Stimulated activated CD4-positive, alpha-beta T cell treated with anti-CD3 and anti-CD28 coated beads, Interleukin-12 subunit alpha, Interleukin-12 subunit beta, amount 100 ng/mL, for 4 hours (primary cell): ENCODE data around the gene RHBDF1.
"Not testable (repeated sequence)": the region's sequence is repeated elsewhere in the genome, so short reads cannot be mapped to it uniquely, and the experiment has no call there.

Experiments used
- DNase-seq: peaks from one replicate; pipeline ENCODE4 v3.0.0-alpha.2; 2020

The RHBDF1 gene

GRCh38 chr16:33877-34647, 38.4 kb downstream of the RHBDF1 start:
- no peak for DNase-seq

- not testable (repeated sequence) for DNase-seq
Measured at GRCh38 chr16:33154-33876, 39.1 kb downstream of the RHBDF1 start.

GRCh38 chr16:30627-31026, 41.8 kb downstream of the RHBDF1 start:
- not testable (repeated sequence) for DNase-seq

GRCh38 chr16:25926-26348, 46.5 kb downstream of the RHBDF1 start:
- DNase-seq: not testable (repeated sequence)

- DNase-seq: not testable (repeated sequence)
Measured at GRCh38 chr16:24151-24550, 48.3 kb downstream of the RHBDF1 start.

- DNase-seq: not testable (repeated sequence)
Measured at GRCh38 chr16:20886-21285, 51.5 kb downstream of the RHBDF1 start.

GRCh38 chr16:17062-17765, 55.2 kb downstream of the RHBDF1 start:
- DNase-seq: not testable (repeated sequence)

- DNase-seq: peak; percentile 79
Measured at GRCh38 chr16:10772-11171, 61.7 kb downstream of the RHBDF1 start.

GRCh38 chr16:9903-10665, 62.3 kb downstream of the RHBDF1 start:
- DNase-seq: no peak
